HepG2 (cell line): ENCODE data around the gene ARIH2. TPM values are rescaled to one million over a fixed set of nuclear protein-coding genes. Genes with fewer than 3 reads are reported as not detected.

Source experiments
- ATAC-seq: fragments of 200-7000 bp; cut with Tn5 transposase; 3 replicates; pipeline ENCODE4 v1.9.1; 2020; ENCODE audit warnings: mild to moderate bottlenecking, moderate library complexity
- BruUV-seq: library from RNA; stranded (reverse); fragments of 400-500 nt; replicated peaks from 2 replicates; lab custom pipeline; 2021; lab: Mats Ljungman, UMichigan
- CTCF ChIA-PET: fragments of 300-600 bp; formaldehyde crosslinking; extraction: SDS; loops from one replicate; lab custom pipeline; 2021; ENCODE audit warnings: low total read pairs, inconsistent platforms, low intra/inter-chr PET ratio; lab: Yijun Ruan, JAX
- POLR2A ChIA-PET: fragments of 350-600 bp; sonication (Branson Sonifier 250); formaldehyde crosslinking; loops from one replicate; lab custom pipeline; 2020; ENCODE audit warnings: antibody characterized with exemption, inconsistent platforms; lab: Yijun Ruan, JAX
- DNase-seq: peaks from one replicate; pipeline ENCODE4 v3.0.0-alpha.2; 2015; ENCODE audit warnings: low spot score
- FAIRE-seq: peaks from 3 replicates; lab custom pipeline; 2011; peaks lifted over from hg19 to GRCh38; lab: Jason Lieb, UNC
- H2AFZ ChIP-seq: one replicate; pipeline ENCODE4 v1.6.1; 2011; ENCODE audit warnings: low read length, inconsistent platforms
- H3K27ac ChIP-seq: fragments of 300-600 bp; 3 replicates; pipeline ENCODE4 v1.8.0; 2011; ENCODE audit warnings: mixed run types, mild to moderate bottlenecking, mixed read lengths, low read length, inconsistent platforms; ENCODE audit not compliant: insufficient read depth; ENCODE audit errors: extremely low read length
- H3K27me3 ChIP-seq, 2 experiments: fragments of 200-600 bp in 1 of 2; 2 replicates in 1 of 2; 3 replicates in 1 of 2; pipeline versions ENCODE4 v1.6.0 to v1.8.0; 2011; ENCODE audit warnings: low read length in 2 of 2, mild to moderate bottlenecking in 2 of 2, moderate library complexity in 2 of 2, inconsistent platforms in 1 of 2; ENCODE audit not compliant: insufficient read depth in 2 of 2, control insufficient read depth in 1 of 2
- H3K36me3 ChIP-seq, 2 experiments: fragments of 200-600 bp in 1 of 2; replicated peaks in 1 of 2; 2 replicates in 1 of 2; 3 replicates in 1 of 2; pipeline versions ENCODE4 v1.5.1 to v1.8.0; 2011; ENCODE audit warnings: low read length in 2 of 2, inconsistent platforms in 1 of 2; ENCODE audit not compliant: insufficient read depth in 2 of 2, control insufficient read depth in 1 of 2
- H3K4me1 ChIP-seq: 2 replicates; pipeline ENCODE4 v1.5.1; 2012; ENCODE audit warnings: low read length, inconsistent platforms; ENCODE audit not compliant: insufficient read depth
- H3K4me2 ChIP-seq: 2 replicates; pipeline ENCODE4 v1.6.0; 2011; ENCODE audit warnings: low read depth, low read length, inconsistent platforms
- H3K4me3 ChIP-seq, 3 experiments: fragments of 200-600 bp in 1 of 3; sonication (generic), shearing (Covaris generic) in 1 of 3; replicated peaks in 1 of 3; 2 replicates each; pipeline ENCODE4 v1.5.1; 2011 to 2016; ENCODE audit warnings: low read length in 3 of 3, inconsistent platforms in 2 of 3, low read depth in 2 of 3, mild to moderate bottlenecking in 2 of 3, control low read depth in 1 of 3, mixed read lengths in 1 of 3; ENCODE audit not compliant: insufficient read depth in 1 of 3
- H3K79me2 ChIP-seq: one replicate; pipeline ENCODE4 v1.6.1; 2011; ENCODE audit warnings: low read length, inconsistent platforms; ENCODE audit not compliant: insufficient read depth
- H3K9ac ChIP-seq: 2 replicates; pipeline ENCODE4 v1.6.0; 2011; ENCODE audit warnings: mild to moderate bottlenecking, low read depth, low read length, inconsistent platforms; ENCODE audit not compliant: insufficient read depth
- H3K9me3 ChIP-seq: 2 replicates; pipeline ENCODE4 v1.5.1; 2012; ENCODE audit warnings: mild to moderate bottlenecking, low read length
- H4K20me1 ChIP-seq: 2 replicates; pipeline ENCODE4 v1.6.0; 2011; ENCODE audit warnings: inconsistent platforms, mild to moderate bottlenecking, low read length, moderate library complexity; ENCODE audit not compliant: insufficient read depth
- RARA ChIP-seq: IDR thresholded peaks from 2 replicates; pipeline ENCODE4 v1.6.1; 2016; ENCODE audit warnings: missing genetic modification reagents, missing compliant biosample characterization
- RBFOX2 ChIP-seq: fragments of 200-400 bp; formaldehyde crosslinking; IDR thresholded peaks from 2 replicates; pipeline ENCODE4 v1.6.1; 2017; ENCODE audit warnings: low read depth, mild to moderate bottlenecking, low read length
- RXRA ChIP-seq: sonication (generic); formaldehyde crosslinking; IDR thresholded peaks from 2 replicates; pipeline ENCODE4 v1.5.1; 2020; ENCODE audit warnings: missing genetic modification reagents
- SRSF4 ChIP-seq: fragments of 200-400 bp; formaldehyde crosslinking; IDR thresholded peaks from one replicate; pipeline ENCODE4 v1.6.1; 2018; ENCODE audit warnings: mild to moderate bottlenecking, low read depth, low read length, moderate library complexity; ENCODE audit not compliant: poor library complexity, severe bottlenecking
- TCF7 ChIP-seq: sonication (generic); IDR thresholded peaks from 2 replicates; pipeline ENCODE4 v1.6.1; 2016; ENCODE audit warnings: antibody characterized with exemption, low read depth
- ZBTB1 ChIP-seq: sonication (generic); formaldehyde crosslinking; IDR thresholded peaks from 2 replicates; pipeline ENCODE4 v1.4.0; 2020; ENCODE audit warnings: missing genetic modification reagents, borderline replicate concordance
- ZBTB7B ChIP-seq: sonication (generic); formaldehyde crosslinking; IDR thresholded peaks from 2 replicates; pipeline ENCODE4 v1.4.0; 2020; ENCODE audit warnings: missing genetic modification reagents
- ZNF550 ChIP-seq: sonication (generic); formaldehyde crosslinking; IDR thresholded peaks from 2 replicates; pipeline ENCODE4 v1.4.0; 2020; ENCODE audit warnings: mild to moderate bottlenecking, missing genetic modification reagents, borderline replicate concordance
- WGBS: methylation state at CpG from one replicate; pipeline ENCODE4 v1.1.6; 2017; ENCODE audit warnings: low lambda C conversion rate; 5-methylcytosine and 5-hydroxymethylcytosine counted together
- in situ Hi-C: cut with HindIII; loops from 2 replicates; pipeline ENCODE4 v1.10.0; 2017; ENCODE audit warnings: low pct_unique_long_range_greater_than_20kb; ENCODE audit not compliant: extremely low pct_ligation_motif_present
- intact Hi-C: fragments of 100-400 bp; cut with micrococcal nuclease; formaldehyde crosslinking; loops from one replicate; pipeline ENCODE4 v1.10.0; 2022; ENCODE audit not compliant: unreplicated experiment
- polyA plus RNA-seq, 8 experiments: library from polyadenylated mRNA; depleted of rRNA in 3 of 8; stranded (reverse) in 7 of 8; unstranded in 1 of 8; fragments of >200 nt; fragmentation: Illumina TruSeq in 4 of 8; extraction: Trizol in 4 of 8; gene quantifications; 2 replicates each; pipeline versions ENCODE4 v1.2.1 to v1.2.3, GENCODE V29; 2011 to 2016; ENCODE audit warnings: low read depth in 4 of 8, missing spikeins in 1 of 8, mixed read lengths in 1 of 8; ENCODE audit not compliant: insufficient read depth in 1 of 8
- total RNA-seq, 5 experiments: library from RNA; depleted of rRNA; stranded (reverse); fragments of >200 nt; fragmentation: Illumina TruSeq; extraction: Trizol; gene quantifications; 2 replicates each; pipeline ENCODE4 v1.2.3, GENCODE V29; 2016; ENCODE audit warnings: low read depth in 1 of 5

The ARIH2 gene
- total and polyA plus RNA-seq, 2 of the 13 experiments (the other 11 are each of a cell fraction or from before 2014, with no cell fraction given) = 64.8 to 83.3 TPM

GRCh38 chr3:48926425-48927392 lies 8.1 kb downstream of the ARIH2 start (continued):
- TF ChIP-seq RXRA = 0 out of 2 replicates have a peak, but pooled peaks have one; percentile 29
- TF ChIP-seq RARA (CRISPR knock-in tag) = peak; percentile 33; the same call in 1 of the 2 replicates
- no peak for TF ChIP-seq ZNF550 (CRISPR knock-in tag)
- TF ChIP-seq TCF7 = no peak
- TF ChIP-seq ZBTB7B (CRISPR knock-in tag) = no peak
- TF ChIP-seq, all 625 proteins: peak for 4

GRCh38 chr3:48927928-48928327 lies 9.3 kb downstream of the ARIH2 start:
- DNase-seq (no peak), FAIRE-seq (no peak), ATAC-seq (no peak)
- Histone ChIP-seq H3K4me3 (no peak overlapping the region), H3K4me1 (peaks cover 16% of the 10 kb centered on the region), H3K4me2 (no peak overlapping the region), H3K27me3 (no peaks in the 10 kb centered on the region), H3K79me2 (peaks cover 72% of the 10 kb centered on the region), H3K27ac (no peak overlapping the region), H3K9me3 (no peaks in the 10 kb centered on the region), H4K20me1 (peaks cover 14% of the 10 kb centered on the region), H2AFZ (no peak overlapping the region), H3K36me3 (peaks cover 14 to 60% of the 10 kb centered on the region in 2 experiments), H3K9ac (no peak overlapping the region)
- no peak for TF ChIP-seq SRSF4
- no peak for TF ChIP-seq ZBTB1 (CRISPR knock-in tag)
- 0 out of 2 replicates have a peak, but pooled peaks have one; percentile 32 for TF ChIP-seq RBFOX2
- TSS peak; percentile 20 for BruUV-seq
- CTCF ChIA-PET = no interaction called here
- intact Hi-C loops = no loop called here
- in situ Hi-C loops = no loop called here
- POLR2A ChIA-PET = interaction anchor here (3.0 kb wide), 1 partner anchor 9 kb away, joined by 17 read pairs; the partner anchor contains the start of gene ARIH2
- 88% methylated on average over 2 of the region's 2 CpGs for WGBS
